Measurements from ENCODE around the gene WNT10A.

GRCh38 chr2:218871345-218872302 lies 9.0 kb upstream of the WNT10A start:
- TF ChIP-seq, protein P1, sequence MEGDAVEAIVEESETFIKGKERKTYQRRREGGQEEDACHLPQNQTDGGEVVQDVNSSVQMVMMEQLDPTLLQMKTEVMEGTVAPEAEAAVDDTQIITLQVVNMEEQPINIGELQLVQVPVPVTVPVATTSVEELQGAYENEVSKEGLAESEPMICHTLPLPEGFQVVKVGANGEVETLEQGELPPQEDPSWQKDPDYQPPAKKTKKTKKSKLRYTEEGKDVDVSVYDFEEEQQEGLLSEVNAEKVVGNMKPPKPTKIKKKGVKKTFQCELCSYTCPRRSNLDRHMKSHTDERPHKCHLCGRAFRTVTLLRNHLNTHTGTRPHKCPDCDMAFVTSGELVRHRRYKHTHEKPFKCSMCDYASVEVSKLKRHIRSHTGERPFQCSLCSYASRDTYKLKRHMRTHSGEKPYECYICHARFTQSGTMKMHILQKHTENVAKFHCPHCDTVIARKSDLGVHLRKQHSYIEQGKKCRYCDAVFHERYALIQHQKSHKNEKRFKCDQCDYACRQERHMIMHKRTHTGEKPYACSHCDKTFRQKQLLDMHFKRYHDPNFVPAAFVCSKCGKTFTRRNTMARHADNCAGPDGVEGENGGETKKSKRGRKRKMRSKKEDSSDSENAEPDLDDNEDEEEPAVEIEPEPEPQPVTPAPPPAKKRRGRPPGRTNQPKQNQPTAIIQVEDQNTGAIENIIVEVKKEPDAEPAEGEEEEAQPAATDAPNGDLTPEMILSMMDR (IDR thresholded peaks at IDR 0.05): no peak
- TF ChIP-seq POLR2A (IDR thresholded peaks at IDR 0.05): no peak
